ENCODE results near the gene HECW1.

DNA sequence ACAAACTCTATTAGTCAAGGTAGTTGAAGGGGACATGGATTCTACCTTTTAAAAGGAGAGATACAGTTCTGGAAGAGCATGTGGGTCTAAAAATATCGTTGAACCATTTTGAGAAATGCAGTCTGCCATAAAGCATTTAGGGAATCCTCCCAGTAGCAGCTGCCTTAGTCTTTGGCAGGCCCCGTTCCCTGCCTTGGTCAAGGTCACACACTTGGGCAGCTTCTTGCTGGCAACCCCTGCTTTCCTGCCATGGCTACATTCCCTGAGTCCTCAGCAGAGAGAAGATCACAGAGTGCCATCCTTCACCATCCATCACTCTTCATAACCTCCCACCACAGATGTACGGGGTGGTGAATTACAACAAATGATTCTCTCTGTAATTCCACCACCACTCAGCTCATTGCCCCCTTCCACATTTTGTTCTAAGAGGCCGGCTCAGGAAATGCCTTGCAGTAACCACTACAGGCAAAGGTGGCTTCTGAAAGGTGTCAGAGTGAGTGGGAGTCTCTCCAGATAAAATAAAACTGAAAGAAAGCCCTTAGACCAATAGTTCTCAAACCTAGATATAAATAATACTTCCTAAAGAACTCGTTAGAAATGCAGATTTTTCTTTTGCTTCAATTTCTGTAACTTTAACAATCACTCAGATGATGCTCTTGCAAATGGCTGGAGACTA, 349.0 kb downstream of the HECW1 start:
- TF ChIP-seq, protein P1, sequence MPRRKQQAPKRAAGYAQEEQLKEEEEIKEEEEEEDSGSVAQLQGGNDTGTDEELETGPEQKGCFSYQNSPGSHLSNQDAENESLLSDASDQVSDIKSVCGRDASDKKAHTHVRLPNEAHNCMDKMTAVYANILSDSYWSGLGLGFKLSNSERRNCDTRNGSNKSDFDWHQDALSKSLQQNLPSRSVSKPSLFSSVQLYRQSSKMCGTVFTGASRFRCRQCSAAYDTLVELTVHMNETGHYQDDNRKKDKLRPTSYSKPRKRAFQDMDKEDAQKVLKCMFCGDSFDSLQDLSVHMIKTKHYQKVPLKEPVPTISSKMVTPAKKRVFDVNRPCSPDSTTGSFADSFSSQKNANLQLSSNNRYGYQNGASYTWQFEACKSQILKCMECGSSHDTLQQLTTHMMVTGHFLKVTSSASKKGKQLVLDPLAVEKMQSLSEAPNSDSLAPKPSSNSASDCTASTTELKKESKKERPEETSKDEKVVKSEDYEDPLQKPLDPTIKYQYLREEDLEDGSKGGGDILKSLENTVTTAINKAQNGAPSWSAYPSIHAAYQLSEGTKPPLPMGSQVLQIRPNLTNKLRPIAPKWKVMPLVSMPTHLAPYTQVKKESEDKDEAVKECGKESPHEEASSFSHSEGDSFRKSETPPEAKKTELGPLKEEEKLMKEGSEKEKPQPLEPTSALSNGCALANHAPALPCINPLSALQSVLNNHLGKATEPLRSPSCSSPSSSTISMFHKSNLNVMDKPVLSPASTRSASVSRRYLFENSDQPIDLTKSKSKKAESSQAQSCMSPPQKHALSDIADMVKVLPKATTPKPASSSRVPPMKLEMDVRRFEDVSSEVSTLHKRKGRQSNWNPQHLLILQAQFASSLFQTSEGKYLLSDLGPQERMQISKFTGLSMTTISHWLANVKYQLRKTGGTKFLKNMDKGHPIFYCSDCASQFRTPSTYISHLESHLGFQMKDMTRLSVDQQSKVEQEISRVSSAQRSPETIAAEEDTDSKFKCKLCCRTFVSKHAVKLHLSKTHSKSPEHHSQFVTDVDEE (CRISPR knock-in tag; IDR thresholded peaks at IDR 0.05) = no peak
- TF ChIP-seq, protein P2, sequence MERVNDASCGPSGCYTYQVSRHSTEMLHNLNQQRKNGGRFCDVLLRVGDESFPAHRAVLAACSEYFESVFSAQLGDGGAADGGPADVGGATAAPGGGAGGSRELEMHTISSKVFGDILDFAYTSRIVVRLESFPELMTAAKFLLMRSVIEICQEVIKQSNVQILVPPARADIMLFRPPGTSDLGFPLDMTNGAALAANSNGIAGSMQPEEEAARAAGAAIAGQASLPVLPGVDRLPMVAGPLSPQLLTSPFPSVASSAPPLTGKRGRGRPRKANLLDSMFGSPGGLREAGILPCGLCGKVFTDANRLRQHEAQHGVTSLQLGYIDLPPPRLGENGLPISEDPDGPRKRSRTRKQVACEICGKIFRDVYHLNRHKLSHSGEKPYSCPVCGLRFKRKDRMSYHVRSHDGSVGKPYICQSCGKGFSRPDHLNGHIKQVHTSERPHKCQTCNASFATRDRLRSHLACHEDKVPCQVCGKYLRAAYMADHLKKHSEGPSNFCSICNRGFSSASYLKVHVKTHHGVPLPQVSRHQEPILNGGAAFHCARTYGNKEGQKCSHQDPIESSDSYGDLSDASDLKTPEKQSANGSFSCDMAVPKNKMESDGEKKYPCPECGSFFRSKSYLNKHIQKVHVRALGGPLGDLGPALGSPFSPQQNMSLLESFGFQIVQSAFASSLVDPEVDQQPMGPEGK (CRISPR knock-in tag; IDR thresholded peaks at IDR 0.05; ENCODE audit: borderline replicate concordance) = no peak
- TF ChIP-seq GLIS3 (CRISPR knock-in tag; IDR thresholded peaks at IDR 0.05) (no peak), ZNF70 (CRISPR knock-in tag; IDR thresholded peaks at IDR 0.05) (no peak), ARNTL (CRISPR knock-in tag; IDR thresholded peaks at IDR 0.05; ENCODE audit: borderline replicate concordance, low read depth) (no peak), ZFP3 (CRISPR knock-in tag; IDR thresholded peaks at IDR 0.05) (no peak), SNAI2 (CRISPR knock-in tag; IDR thresholded peaks at IDR 0.05) (no peak), ZFP30 (CRISPR knock-in tag; IDR thresholded peaks at IDR 0.05) (no peak), ZNF8 (CRISPR knock-in tag; IDR thresholded peaks at IDR 0.05) (no peak), TOX (CRISPR knock-in tag; IDR thresholded peaks at IDR 0.05; ENCODE audit: borderline replicate concordance) (no peak)
- TF ChIP-seq, protein P3, sequence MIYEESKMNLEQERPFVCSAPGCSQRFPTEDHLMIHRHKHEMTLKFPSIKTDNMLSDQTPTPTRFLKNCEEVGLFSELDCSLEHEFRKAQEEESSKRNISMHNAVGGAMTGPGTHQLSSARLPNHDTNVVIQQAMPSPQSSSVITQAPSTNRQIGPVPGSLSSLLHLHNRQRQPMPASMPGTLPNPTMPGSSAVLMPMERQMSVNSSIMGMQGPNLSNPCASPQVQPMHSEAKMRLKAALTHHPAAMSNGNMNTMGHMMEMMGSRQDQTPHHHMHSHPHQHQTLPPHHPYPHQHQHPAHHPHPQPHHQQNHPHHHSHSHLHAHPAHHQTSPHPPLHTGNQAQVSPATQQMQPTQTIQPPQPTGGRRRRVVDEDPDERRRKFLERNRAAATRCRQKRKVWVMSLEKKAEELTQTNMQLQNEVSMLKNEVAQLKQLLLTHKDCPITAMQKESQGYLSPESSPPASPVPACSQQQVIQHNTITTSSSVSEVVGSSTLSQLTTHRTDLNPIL (CRISPR knock-in tag; IDR thresholded peaks at IDR 0.05; ENCODE audit: low read depth) = no peak
- TF ChIP-seq, protein P4, sequence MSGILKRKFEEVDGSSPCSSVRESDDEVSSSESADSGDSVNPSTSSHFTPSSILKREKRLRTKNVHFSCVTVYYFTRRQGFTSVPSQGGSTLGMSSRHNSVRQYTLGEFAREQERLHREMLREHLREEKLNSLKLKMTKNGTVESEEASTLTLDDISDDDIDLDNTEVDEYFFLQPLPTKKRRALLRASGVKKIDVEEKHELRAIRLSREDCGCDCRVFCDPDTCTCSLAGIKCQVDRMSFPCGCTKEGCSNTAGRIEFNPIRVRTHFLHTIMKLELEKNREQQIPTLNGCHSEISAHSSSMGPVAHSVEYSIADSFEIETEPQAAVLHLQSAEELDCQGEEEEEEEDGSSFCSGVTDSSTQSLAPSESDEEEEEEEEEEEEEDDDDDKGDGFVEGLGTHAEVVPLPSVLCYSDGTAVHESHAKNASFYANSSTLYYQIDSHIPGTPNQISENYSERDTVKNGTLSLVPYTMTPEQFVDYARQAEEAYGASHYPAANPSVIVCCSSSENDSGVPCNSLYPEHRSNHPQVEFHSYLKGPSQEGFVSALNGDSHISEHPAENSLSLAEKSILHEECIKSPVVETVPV (CRISPR knock-in tag; IDR thresholded peaks at IDR 0.05) = no peak

All from SK-N-SH treated with all-trans-retinoic acid at 6 μM for 48 hours (cell line).